Ectodermal cell (in vitro differentiated cells): ENCODE results near the gene FHIT.

Source experiments
- H3K27ac ChIP-seq: 2 replicates; pipeline ENCODE4 v1.7.0; 2013; ENCODE audit warnings: mild to moderate bottlenecking, low read depth, low read length; ENCODE audit not compliant: insufficient read depth, poor library complexity, severe bottlenecking
- H3K27me3 ChIP-seq: 2 replicates; pipeline ENCODE4 v1.7.0; 2013; ENCODE audit warnings: mild to moderate bottlenecking, low read length; ENCODE audit not compliant: insufficient read depth, control insufficient read depth, poor library complexity, severe bottlenecking
- H3K36me3 ChIP-seq: one replicate; pipeline ENCODE4 v1.7.0; 2013; ENCODE audit warnings: low read length; ENCODE audit not compliant: control insufficient read depth, insufficient read depth
- H3K4me1 ChIP-seq: one replicate; pipeline ENCODE4 v1.7.0; 2013; ENCODE audit warnings: low read length; ENCODE audit not compliant: control insufficient read depth, insufficient read depth
- H3K4me3 ChIP-seq: 2 replicates; pipeline ENCODE4 v1.7.0; 2013; ENCODE audit warnings: low read depth, low read length, control low read depth; ENCODE audit not compliant: insufficient read depth
- H3K9me3 ChIP-seq: 2 replicates; pipeline ENCODE4 v1.7.0; 2013; ENCODE audit warnings: mild to moderate bottlenecking, low read length, moderate library complexity; ENCODE audit not compliant: control insufficient read depth
- WGBS, 2 experiments: methylation state at CpG; one replicate each; pipeline ENCODE4 v1.1.7; 2013; ENCODE audit warnings: missing lambda C conversion rate in 2 of 2; 5-methylcytosine and 5-hydroxymethylcytosine counted together

Gene FHIT

DNA sequence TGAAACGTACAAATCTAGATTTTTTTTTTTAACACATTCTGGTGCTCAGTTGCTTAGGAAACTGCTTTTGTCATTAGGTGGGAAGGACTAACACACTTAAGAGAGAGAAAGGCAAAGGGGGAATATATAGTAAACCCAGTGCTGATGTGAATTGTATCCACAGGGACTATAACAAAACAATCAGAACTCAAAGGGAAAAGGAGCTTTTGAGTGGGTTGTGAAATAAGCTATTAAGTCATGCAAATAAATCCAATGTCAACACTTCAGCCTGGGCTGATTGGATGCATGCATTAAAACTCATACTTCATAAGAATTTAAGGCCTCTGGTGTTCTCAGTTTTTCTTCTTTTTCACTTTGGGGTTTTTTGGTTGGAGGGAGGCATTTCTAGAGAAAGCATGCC, 628.9 kb downstream of the FHIT start:
- no peaks in the 10 kb centered on the region for H3K9me3 ChIP-seq
- WGBS, 2 experiments = no CpG with 5 or more reads among the region's 1 CpG
- H3K27me3 ChIP-seq = no peaks in the 10 kb centered on the region
- H3K4me3 ChIP-seq = no peak overlapping the region
- no peaks in the 10 kb centered on the region for H3K36me3 ChIP-seq
- no peaks in the 10 kb centered on the region for H3K4me1 ChIP-seq
- H3K27ac ChIP-seq = no peak overlapping the region

DNA sequence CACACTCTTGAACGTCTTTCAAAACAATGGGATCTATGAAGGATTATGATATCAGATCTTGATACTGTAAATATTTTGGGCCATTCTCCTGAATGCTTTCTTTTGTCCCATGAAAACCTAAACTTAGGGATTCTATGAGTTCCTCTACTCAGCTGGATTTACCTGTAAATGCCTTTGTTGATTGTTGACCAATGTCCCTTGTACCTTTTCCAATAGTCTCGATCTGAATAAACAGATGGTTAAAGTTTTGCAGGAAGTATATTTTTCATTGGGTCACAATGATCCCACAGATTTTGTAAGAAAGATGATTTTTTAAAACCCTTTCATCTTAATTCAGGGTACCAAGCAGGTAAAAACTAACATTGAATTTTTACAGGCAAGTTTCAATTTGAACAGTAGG, 634.1 kb downstream of the FHIT start:
- Histone ChIP-seq H3K36me3 (no peaks in the 10 kb centered on the region), H3K4me1 (no peaks in the 10 kb centered on the region), H3K27me3 (no peaks in the 10 kb centered on the region), H3K9me3 (no peaks in the 10 kb centered on the region), H3K27ac (no peak overlapping the region), H3K4me3 (no peak overlapping the region)
- WGBS, 2 experiments = 86 to 97% methylated on average over 2 of the region's 2 CpGs

GRCh38 chr3:60613769-60614303, 637.4 kb downstream of the FHIT start:
- H3K27me3 ChIP-seq = no peaks in the 10 kb centered on the region
- no peaks in the 10 kb centered on the region for H3K9me3 ChIP-seq
- H3K36me3 ChIP-seq = no peaks in the 10 kb centered on the region
- H3K4me3 ChIP-seq = no peak overlapping the region
- H3K4me1 ChIP-seq = no peaks in the 10 kb centered on the region
- 83 to 95% methylated on average over 1 of the region's 1 CpG for WGBS, 2 experiments
- H3K27ac ChIP-seq = no peak overlapping the region

GRCh38 chr3:60610441-60611112, 640.7 kb downstream of the FHIT start:
- WGBS, 2 experiments = 91 to 95% methylated on average over 7 of the region's 7 CpGs
- no peaks in the 10 kb centered on the region for H3K9me3 ChIP-seq
- no peaks in the 10 kb centered on the region for H3K4me1 ChIP-seq
- H3K27ac ChIP-seq = no peak overlapping the region
- no peak overlapping the region for H3K4me3 ChIP-seq
- H3K27me3 ChIP-seq = no peaks in the 10 kb centered on the region
- H3K36me3 ChIP-seq = no peaks in the 10 kb centered on the region

- H3K36me3 ChIP-seq = no peaks in the 10 kb centered on the region
- no peaks in the 10 kb centered on the region for H3K27me3 ChIP-seq
- no peak overlapping the region for H3K4me3 ChIP-seq
- WGBS, 2 experiments = 69 to 89% methylated on average over 4 of the region's 4 CpGs
- H3K9me3 ChIP-seq = no peaks in the 10 kb centered on the region
- H3K4me1 ChIP-seq = no peaks in the 10 kb centered on the region
- no peak overlapping the region for H3K27ac ChIP-seq
Observed at GRCh38 chr3:60609446-60609845, 641.8 kb downstream of the FHIT start.

DNA sequence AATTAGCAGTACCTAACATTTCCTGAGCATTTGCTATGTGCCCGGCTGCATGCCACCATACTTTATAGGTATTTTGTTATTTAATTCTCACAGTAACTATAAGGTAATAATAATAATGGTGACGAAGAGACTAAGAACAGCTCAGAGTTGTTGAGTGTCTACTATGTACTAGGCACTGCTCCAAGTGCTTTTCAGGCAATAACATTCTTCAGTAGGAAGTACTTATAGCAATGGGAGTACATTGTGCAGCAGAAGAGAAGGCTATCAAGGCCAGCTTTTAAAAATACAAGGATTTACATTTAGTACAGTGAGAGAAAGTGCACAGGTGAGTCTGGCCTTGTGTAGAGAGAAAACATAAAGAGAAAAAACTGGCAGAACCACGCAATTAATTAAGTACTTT, 647.4 kb downstream of the FHIT start:
- Histone ChIP-seq H3K27me3 (no peaks in the 10 kb centered on the region), H3K4me3 (no peak overlapping the region), H3K36me3 (no peaks in the 10 kb centered on the region), H3K4me1 (no peaks in the 10 kb centered on the region), H3K27ac (no peak overlapping the region), H3K9me3 (no peaks in the 10 kb centered on the region)
- WGBS, 2 experiments = 96 to 100% methylated on average over 2 to 3 of the region's 3 CpGs

DNA sequence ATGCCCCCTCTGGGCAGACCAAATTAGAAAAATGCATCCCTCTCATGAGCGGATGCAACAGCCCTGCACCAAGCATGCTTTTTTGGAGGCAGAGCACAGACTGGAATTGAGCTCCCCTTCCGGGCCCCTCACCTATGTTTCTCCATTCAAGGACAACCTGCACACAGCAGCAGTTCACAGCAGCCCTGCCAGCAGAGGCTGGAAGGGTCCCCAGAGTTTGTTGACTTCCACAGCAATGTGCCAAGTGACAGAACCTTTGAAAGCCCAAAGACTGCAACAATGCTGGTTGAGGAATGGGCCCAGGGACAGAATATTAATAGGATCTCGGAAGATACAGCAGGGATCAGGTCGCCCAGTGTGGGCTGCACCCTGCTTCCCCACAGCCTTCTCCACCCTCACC, 650.4 kb downstream of the FHIT start:
- no peak overlapping the region for H3K27ac ChIP-seq
- 87 to 93% methylated on average over 4 of the region's 4 CpGs for whole genome bisulfite sequencing, 2 experiments
- H3K9me3 ChIP-seq = no peaks in the 10 kb centered on the region
- no peaks in the 10 kb centered on the region for H3K36me3 ChIP-seq
- H3K27me3 ChIP-seq = no peaks in the 10 kb centered on the region
- H3K4me3 ChIP-seq = no peak overlapping the region
- no peaks in the 10 kb centered on the region for H3K4me1 ChIP-seq

GRCh38 chr3:60599586-60599985, 651.7 kb downstream of the FHIT start:
- Histone ChIP-seq H3K9me3 (no peaks in the 10 kb centered on the region), H3K27ac (no peak overlapping the region), H3K36me3 (no peaks in the 10 kb centered on the region), H3K27me3 (no peaks in the 10 kb centered on the region), H3K4me1 (no peaks in the 10 kb centered on the region), H3K4me3 (no peak overlapping the region)
- 75 to 88% methylated on average over 1 of the region's 1 CpG for WGBS, 2 experiments

- 91 to 98% methylated on average over 2 of the region's 2 CpGs for WGBS, 2 experiments
- Histone ChIP-seq H3K4me3 (no peak overlapping the region), H3K9me3 (no peaks in the 10 kb centered on the region), H3K36me3 (no peaks in the 10 kb centered on the region), H3K4me1 (no peaks in the 10 kb centered on the region), H3K27me3 (no peaks in the 10 kb centered on the region), H3K27ac (no peak overlapping the region)
Observed at GRCh38 chr3:60598671-60599070, 652.6 kb downstream of the FHIT start.

GRCh38 chr3:60594025-60594424, 657.2 kb downstream of the FHIT start:
- Histone ChIP-seq H3K9me3 (no peaks in the 10 kb centered on the region), H3K27ac (no peak overlapping the region), H3K4me3 (no peak overlapping the region), H3K27me3 (no peaks in the 10 kb centered on the region), H3K36me3 (no peaks in the 10 kb centered on the region), H3K4me1 (no peaks in the 10 kb centered on the region)
- 72 to 76% methylated on average over 5 to 6 of the region's 6 CpGs for WGBS, 2 experiments
